Ascending aorta (tissue), 2 donors: ENCODE measurements around the gene ZBTB39. TPM values are rescaled to one million over a fixed set of nuclear protein-coding genes. Genes with fewer than 3 reads are reported as not detected.
"Not testable (repeated sequence)": the region's sequence is repeated elsewhere in the genome, so short reads cannot be mapped to it uniquely, and the experiment has no call there.

Experiments used
- DNase-seq, 2 donors: peaks; one replicate each; pipeline ENCODE4 v3.0.0-alpha.2; 2019; ENCODE audit warnings: low spot score in 2 of 2
- H3K27ac ChIP-seq, 2 donors: fragments of 200-600 bp; sonication (generic); one replicate each; pipeline ENCODE4 v1.5.1; 2016 to 2017; ENCODE audit warnings: mild to moderate bottlenecking in 1 of 2
- H3K27me3 ChIP-seq: fragments of 200-600 bp; sonication (generic); one replicate; pipeline ENCODE4 v1.5.1; 2017
- H3K36me3 ChIP-seq, 2 donors: fragments of 200-600 bp; sonication (generic); one replicate each; pipeline ENCODE4 v1.5.1; 2016
- H3K4me1 ChIP-seq, 2 donors: fragments of 200-600 bp; sonication (generic); one replicate each; pipeline ENCODE4 v1.5.1; 2016 to 2017; ENCODE audit warnings: mild to moderate bottlenecking in 1 of 2
- H3K4me3 ChIP-seq, 2 donors: fragments of 200-600 bp; sonication (generic); one replicate each; pipeline ENCODE4 v1.5.1; 2016 to 2017; ENCODE audit warnings: mild to moderate bottlenecking in 1 of 2
- H3K9me3 ChIP-seq, 2 donors: fragments of 200-600 bp; sonication (generic); one replicate each; pipeline ENCODE4 v1.5.1; 2016
- CTCF ChIP-seq, 3 experiments: fragments of 200-600 bp in 2 of 3; fragments of 450-650 bp in 1 of 3; sonication (generic) in 2 of 3; IDR thresholded peaks; one replicate each; pipeline ENCODE4 v1.5.1; 2016 to 2019; ENCODE audit warnings: antibody characterized with exemption in 3 of 3, mild to moderate bottlenecking in 1 of 3, moderate library complexity in 1 of 3
- intact Hi-C: fragments of 100-400 bp; cut with DNase I; formaldehyde crosslinking; loops from one replicate; pipeline ENCODE4 v1.15.1; 2023
- total RNA-seq: library from RNA; depleted of rRNA; stranded (reverse); fragments of >200 nt; gene quantifications from one replicate; pipeline ENCODE4 v1.1.0, GENCODE V29; 2016

The ZBTB39 gene
- total RNA-seq, 1 donor from 2014 or later, result 5.9 TPM

GRCh38 chr12:56979628-56980027 lies 26.7 kb downstream of the ZBTB39 start:
- H3K27ac ChIP-seq, result no peak overlapping the region
- no peak for TF ChIP-seq CTCF (IDR thresholded peaks at IDR 0.05)
- intact Hi-C loops, result no loop called here
- H3K27me3 ChIP-seq, result no peaks in the 10 kb centered on the region
- H3K4me3 ChIP-seq, result no peak overlapping the region
- H3K9me3 ChIP-seq, result no peaks in the 10 kb centered on the region
- H3K36me3 ChIP-seq, result no peaks in the 10 kb centered on the region
- no peaks in the 10 kb centered on the region for H3K4me1 ChIP-seq
- DNase-seq, result no peak

- no peaks in the 10 kb centered on the region for H3K4me1 ChIP-seq
- H3K4me3 ChIP-seq, result no peak overlapping the region
- H3K27ac ChIP-seq, result no peak overlapping the region
- TF ChIP-seq CTCF (IDR thresholded peaks at IDR 0.05), result no peak
- no peaks in the 10 kb centered on the region for H3K36me3 ChIP-seq
- H3K9me3 ChIP-seq, result no peaks in the 10 kb centered on the region
- DNase-seq, result no peak
- no peaks in the 10 kb centered on the region for H3K27me3 ChIP-seq
- intact Hi-C loops, result no loop called here
These were observed 27.8 kb downstream of the ZBTB39 start for GRCh38 chr12:56978397-56979138.

DNA sequence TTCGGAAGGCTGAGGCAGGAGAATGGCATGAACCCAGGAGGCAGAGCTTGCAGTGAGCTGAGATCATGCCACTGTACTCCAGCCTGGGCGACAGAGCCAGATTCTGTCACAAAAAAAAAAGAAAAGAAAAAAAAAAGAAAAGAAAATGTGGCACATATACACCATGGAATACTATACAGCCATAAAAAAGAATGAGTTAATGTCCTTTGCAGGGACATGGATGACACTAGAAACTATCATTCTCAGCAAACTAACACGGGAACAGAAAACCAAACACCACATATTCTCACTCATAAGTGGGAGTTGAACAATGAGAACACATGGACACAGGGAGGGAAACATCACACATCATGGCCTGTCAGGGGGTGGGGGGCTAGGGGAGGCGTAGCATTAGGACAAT lies 29.0 kb downstream of the ZBTB39 start:
- H3K27ac ChIP-seq, DNase-seq, H3K9me3 ChIP-seq, H3K4me3 ChIP-seq, H3K27me3 ChIP-seq, H3K36me3 ChIP-seq, H3K4me1 ChIP-seq, intact Hi-C loops: not testable (repeated sequence)

DNA sequence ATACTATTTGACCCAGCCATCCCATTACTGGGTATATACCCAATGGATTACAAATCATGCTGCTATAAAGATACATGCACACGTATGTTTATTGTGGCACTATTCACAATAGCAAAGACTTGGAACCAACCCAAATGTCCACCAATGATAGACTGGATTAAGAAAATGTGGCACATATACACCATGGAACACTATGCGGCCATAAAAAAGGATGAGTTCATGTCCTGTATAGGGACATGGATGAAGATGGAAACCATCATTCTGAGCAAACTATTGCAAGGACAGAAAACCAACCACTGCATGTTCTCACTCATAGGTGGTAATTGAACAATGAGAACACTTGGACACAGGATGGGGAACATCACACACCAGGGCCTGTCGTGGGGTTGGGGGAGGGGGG lies 32.1 kb downstream of the ZBTB39 start:
- H3K27ac ChIP-seq, H3K4me3 ChIP-seq, DNase-seq, H3K27me3 ChIP-seq, H3K4me1 ChIP-seq, H3K9me3 ChIP-seq, intact Hi-C loops, H3K36me3 ChIP-seq: not testable (repeated sequence)

GRCh38 chr12:56968910-56969309 lies 37.4 kb downstream of the ZBTB39 start:
- DNase-seq, H3K4me1 ChIP-seq, H3K27me3 ChIP-seq, H3K36me3 ChIP-seq, H3K4me3 ChIP-seq, intact Hi-C loops, H3K27ac ChIP-seq: not testable (repeated sequence)
- peaks cover 0 to 10% of the 10 kb centered on the region in 2 donors for H3K9me3 ChIP-seq

DNA sequence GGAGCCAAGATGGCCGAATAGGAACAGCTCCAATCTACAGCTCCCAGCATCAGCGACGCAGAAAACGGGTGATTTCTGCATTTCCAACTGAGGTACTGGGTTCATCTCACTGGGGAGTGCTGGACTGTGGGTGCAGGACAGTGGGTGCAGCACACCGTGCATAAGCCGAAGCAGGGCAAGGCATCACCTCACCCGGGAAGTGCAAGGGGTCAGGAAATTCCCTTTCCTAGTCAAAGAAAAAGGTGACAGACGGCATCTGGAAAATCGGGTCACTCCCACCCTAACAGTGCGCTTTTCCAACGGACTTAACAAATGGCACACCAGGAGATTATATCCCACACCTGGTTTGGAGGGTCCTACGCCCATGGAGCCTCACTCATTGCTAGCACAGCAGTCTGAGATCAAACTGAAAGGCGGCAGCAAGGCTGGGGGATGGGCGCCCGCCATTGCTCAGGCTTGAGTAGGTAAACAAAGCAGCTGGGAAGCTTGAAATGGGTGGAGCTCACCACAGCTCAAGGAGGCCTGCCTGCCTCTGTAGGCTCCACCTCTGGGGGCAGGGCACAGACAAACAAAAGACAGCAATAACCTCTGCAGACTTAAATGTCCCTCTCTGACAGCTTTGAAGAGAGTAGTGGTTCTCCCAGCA lies 40.2 kb downstream of the ZBTB39 start:
- peaks cover 0 to 10% of the 10 kb centered on the region in 2 donors for H3K9me3 ChIP-seq
- intact Hi-C loops, H3K4me3 ChIP-seq, H3K27ac ChIP-seq, H3K27me3 ChIP-seq, H3K4me1 ChIP-seq, DNase-seq, H3K36me3 ChIP-seq: not testable (repeated sequence)

- DNase-seq, H3K27me3 ChIP-seq, H3K27ac ChIP-seq, intact Hi-C loops, H3K36me3 ChIP-seq, H3K4me1 ChIP-seq, H3K4me3 ChIP-seq: not testable (repeated sequence)
- H3K9me3 ChIP-seq, result peaks cover 0 to 10% of the 10 kb centered on the region in 2 donors
These were observed 41.2 kb downstream of the ZBTB39 start for GRCh38 chr12:56965124-56965523.

GRCh38 chr12:56963557-56963956 lies 42.8 kb downstream of the ZBTB39 start:
- DNase-seq, H3K27me3 ChIP-seq, intact Hi-C loops, H3K27ac ChIP-seq, H3K36me3 ChIP-seq, H3K4me1 ChIP-seq, H3K4me3 ChIP-seq: not testable (repeated sequence)
- peaks cover 0 to 15% of the 10 kb centered on the region in 2 donors for H3K9me3 ChIP-seq

- H3K27ac ChIP-seq, DNase-seq, H3K36me3 ChIP-seq, H3K4me1 ChIP-seq, intact Hi-C loops, H3K27me3 ChIP-seq, H3K4me3 ChIP-seq: not testable (repeated sequence)
- peaks cover 0 to 17% of the 10 kb centered on the region in 2 donors for H3K9me3 ChIP-seq
These were observed 44.1 kb downstream of the ZBTB39 start for GRCh38 chr12:56962247-56962646.
